ENCODE data around the gene SIGLECL1. TPM values are rescaled to one million over a fixed set of nuclear protein-coding genes. Genes with fewer than 3 reads are reported as not detected.

SIGLECL1 gene
- total and polyA plus RNA-seq, 2 experiments from 2014 or later: not detected

DNA sequence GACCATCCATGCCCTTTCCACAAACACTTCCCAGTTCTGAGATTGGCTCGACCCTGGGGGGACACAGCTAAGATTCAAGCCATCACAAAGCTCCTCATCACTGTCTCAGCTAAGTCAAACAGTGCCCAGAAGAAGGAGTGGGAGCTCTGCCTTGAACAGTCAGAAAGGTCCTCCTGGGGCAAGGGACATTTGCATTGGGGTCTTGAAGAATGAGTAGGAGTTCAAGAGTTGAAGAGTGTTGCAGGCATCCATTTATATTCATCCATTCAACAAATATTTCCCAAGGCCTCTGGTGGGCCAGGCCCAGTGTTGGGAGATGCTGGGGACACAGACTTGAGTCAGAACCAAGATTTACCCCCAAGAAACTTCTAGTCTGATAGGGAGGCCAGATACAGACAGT lies 67.1 kb downstream of the SIGLECL1 start (continued):
- TF ChIP-seq CREB1 (CRISPR knock-in tag; IDR thresholded peaks at IDR 0.05; ENCODE audit: low read depth) (no peak), POLR2AphosphoS5 (IDR thresholded peaks at IDR 0.05; ENCODE audit: low read depth) (no peak)

Small RNA genes within 50 kb of the gene (microRNA-seq; reads per million reads assigned to microRNA genes)
- gene MIR8074: not detected

Small RNA genes within 50 kb of the gene (small RNA-seq; reads per million reads assigned to genes)
- gene MIR8074 (ENCODE audit: low replicate concordance): not detected

Other genes with a start within 250 kb of the SIGLECL1 start
- gene KLK8, start 249.5 kb upstream of the SIGLECL1 start, total RNA-seq (2014; rRNA removed; shearing (Covaris generic)): 4.6 and 4.9 TPM in 2 replicates
- gene KLK8, start 249.5 kb upstream of the SIGLECL1 start, polyA plus RNA-seq (2016; fragmentation: Nextera tagmentation; extraction: Ambion mirVana): 14.6 and 17.0 TPM in 2 replicates
- 4.9 and 6.6 TPM in 2 replicates for gene KLK10, start 231.4 kb upstream of the SIGLECL1 start, total RNA-seq (2014; rRNA removed; shearing (Covaris generic))
- gene KLK10, start 231.4 kb upstream of the SIGLECL1 start, polyA plus RNA-seq (2016; fragmentation: Nextera tagmentation; extraction: Ambion mirVana): 6.0 and 6.1 TPM in 2 replicates
- gene KLK11, start 224.5 kb upstream of the SIGLECL1 start, total RNA-seq (2014; rRNA removed; shearing (Covaris generic)): not detected in 2 replicates
- 0.28 TPM in 1 of 2 replicates, not detected in the other for gene KLK11, start 224.5 kb upstream of the SIGLECL1 start, polyA plus RNA-seq (2016; fragmentation: Nextera tagmentation; extraction: Ambion mirVana)
- gene KLK12, start 216.1 kb upstream of the SIGLECL1 start, total RNA-seq (2014; rRNA removed; shearing (Covaris generic)): not detected in 2 replicates
- gene KLK12, start 216.1 kb upstream of the SIGLECL1 start, polyA plus RNA-seq (2016; fragmentation: Nextera tagmentation; extraction: Ambion mirVana): not detected in 2 replicates
- 1.1 and 5.7 TPM in 2 replicates for gene KLK13, start 186.0 kb upstream of the SIGLECL1 start, total RNA-seq (2014; rRNA removed; shearing (Covaris generic))
- 3.6 and 4.5 TPM in 2 replicates for gene KLK13, start 186.0 kb upstream of the SIGLECL1 start, polyA plus RNA-seq (2016; fragmentation: Nextera tagmentation; extraction: Ambion mirVana)
- gene KLK14, start 168.2 kb upstream of the SIGLECL1 start, total RNA-seq (2014; rRNA removed; shearing (Covaris generic)): not detected in 2 replicates
- gene KLK14, start 168.2 kb upstream of the SIGLECL1 start, polyA plus RNA-seq (2016; fragmentation: Nextera tagmentation; extraction: Ambion mirVana): 0.42 and 0.52 TPM in 2 replicates
- gene CTU1, start 142.7 kb upstream of the SIGLECL1 start, total RNA-seq (2014; rRNA removed; shearing (Covaris generic)): 15.6 and 18.8 TPM in 2 replicates
- 3.7 and 11.0 TPM in 2 replicates for gene CTU1, start 142.7 kb upstream of the SIGLECL1 start, polyA plus RNA-seq (2016; fragmentation: Nextera tagmentation; extraction: Ambion mirVana)
- gene SIGLEC9, start 126.2 kb upstream of the SIGLECL1 start, total RNA-seq (2014; rRNA removed; shearing (Covaris generic)): not detected in 2 replicates
- not detected in 2 replicates for gene SIGLEC9, start 126.2 kb upstream of the SIGLECL1 start, polyA plus RNA-seq (2016; fragmentation: Nextera tagmentation; extraction: Ambion mirVana)
- not detected in 2 replicates for gene SIGLEC7, start 108.8 kb upstream of the SIGLECL1 start, total RNA-seq (2014; rRNA removed; shearing (Covaris generic))
- not detected in 2 replicates for gene SIGLEC7, start 108.8 kb upstream of the SIGLECL1 start, polyA plus RNA-seq (2016; fragmentation: Nextera tagmentation; extraction: Ambion mirVana)
- gene CD33, start 26.0 kb upstream of the SIGLECL1 start, total RNA-seq (2014; rRNA removed; shearing (Covaris generic)): 0.12 and 0.45 TPM in 2 replicates
- gene CD33, start 26.0 kb upstream of the SIGLECL1 start, polyA plus RNA-seq (2016; fragmentation: Nextera tagmentation; extraction: Ambion mirVana): 0.30 TPM in 1 of 2 replicates, not detected in the other
- gene IGLON5, start 60.6 kb downstream of the SIGLECL1 start, total RNA-seq (2014; rRNA removed; shearing (Covaris generic)): 29.1 and 29.4 TPM in 2 replicates
- gene IGLON5, start 60.6 kb downstream of the SIGLECL1 start, polyA plus RNA-seq (2016; fragmentation: Nextera tagmentation; extraction: Ambion mirVana): 5.0 and 5.4 TPM in 2 replicates
- gene VSIG10L, start 91.1 kb downstream of the SIGLECL1 start, total RNA-seq (2014; rRNA removed; shearing (Covaris generic)): 8.5 and 10.4 TPM in 2 replicates
- 9.6 and 9.8 TPM in 2 replicates for gene VSIG10L, start 91.1 kb downstream of the SIGLECL1 start, polyA plus RNA-seq (2016; fragmentation: Nextera tagmentation; extraction: Ambion mirVana)
- 37.3 and 42.3 TPM in 2 replicates for gene ETFB, start 115.3 kb downstream of the SIGLECL1 start, total RNA-seq (2014; rRNA removed; shearing (Covaris generic))
- 59.3 and 63.4 TPM in 2 replicates for gene ETFB, start 115.3 kb downstream of the SIGLECL1 start, polyA plus RNA-seq (2016; fragmentation: Nextera tagmentation; extraction: Ambion mirVana)
- not detected in 2 replicates for gene CLDND2, start 117.9 kb downstream of the SIGLECL1 start, total RNA-seq (2014; rRNA removed; shearing (Covaris generic))
- 7.7 and 12.1 TPM in 2 replicates for gene CLDND2, start 117.9 kb downstream of the SIGLECL1 start, polyA plus RNA-seq (2016; fragmentation: Nextera tagmentation; extraction: Ambion mirVana)
- gene NKG7, start 121.6 kb downstream of the SIGLECL1 start, total RNA-seq (2014; rRNA removed; shearing (Covaris generic)): not detected in 2 replicates
- gene NKG7, start 121.6 kb downstream of the SIGLECL1 start, polyA plus RNA-seq (2016; fragmentation: Nextera tagmentation; extraction: Ambion mirVana): not detected in 2 replicates
- not detected in 2 replicates for gene LIM2, start 136.9 kb downstream of the SIGLECL1 start, total RNA-seq (2014; rRNA removed; shearing (Covaris generic))
- not detected in 2 replicates for gene LIM2, start 136.9 kb downstream of the SIGLECL1 start, polyA plus RNA-seq (2016; fragmentation: Nextera tagmentation; extraction: Ambion mirVana)
- 1.4 and 5.6 TPM in 2 replicates for gene C19orf84, start 139.5 kb downstream of the SIGLECL1 start, total RNA-seq (2014; rRNA removed; shearing (Covaris generic))
- 3.9 and 4.4 TPM in 2 replicates for gene C19orf84, start 139.5 kb downstream of the SIGLECL1 start, polyA plus RNA-seq (2016; fragmentation: Nextera tagmentation; extraction: Ambion mirVana)
- not detected in 2 replicates for gene SIGLEC10, start 166.6 kb downstream of the SIGLECL1 start, total RNA-seq (2014; rRNA removed; shearing (Covaris generic))
- gene SIGLEC10, start 166.6 kb downstream of the SIGLECL1 start, polyA plus RNA-seq (2016; fragmentation: Nextera tagmentation; extraction: Ambion mirVana): 0.47 and 0.56 TPM in 2 replicates
- not detected in 2 replicates for gene SIGLEC8, start 207.4 kb downstream of the SIGLECL1 start, total RNA-seq (2014; rRNA removed; shearing (Covaris generic))
- gene SIGLEC8, start 207.4 kb downstream of the SIGLECL1 start, polyA plus RNA-seq (2016; fragmentation: Nextera tagmentation; extraction: Ambion mirVana): not detected in 2 replicates
- gene CEACAM18, start 227.5 kb downstream of the SIGLECL1 start, total RNA-seq (2014; rRNA removed; shearing (Covaris generic)): not detected in 2 replicates
- not detected in 2 replicates for gene CEACAM18, start 227.5 kb downstream of the SIGLECL1 start, polyA plus RNA-seq (2016; fragmentation: Nextera tagmentation; extraction: Ambion mirVana)

Measured in GM23338 (cell line).